ENCODE results near the gene FHOD3. TPM values are rescaled to one million over a fixed set of nuclear protein-coding genes. Genes with fewer than 3 reads are reported as not detected.

The FHOD3 gene
- total and polyA plus RNA-seq, 9 of the 15 experiments (the other 6 are each of a cell fraction or from before 2014, with no cell fraction given), result 0.11 TPM; not detected in 8

GRCh38 chr18:36762074-36762473 is 464.6 kb downstream of the FHOD3 start:
- POLR2A ChIA-PET, result no interaction called here
- Histone ChIP-seq H4K20me1 (replicated peaks; ENCODE audit: control insufficient read depth, insufficient read depth, low read length) (no peaks in the 10 kb centered on the region), H3K27ac (ENCODE audit: extremely low read depth, low read depth, low read length) (no peak overlapping the region), H3K27me3 (ENCODE audit: control insufficient read depth in 2 of 2, insufficient read depth in 2 of 2, low read length in 2 of 2) (peaks cover 29 to 30% of the 10 kb centered on the region in 2 experiments), H3K4me3 (no peak overlapping the region), H3K79me2 (ENCODE audit: control insufficient read depth, insufficient read depth, low read length) (no peaks in the 10 kb centered on the region), H3K4me1 (replicated peaks in 1 of 2; ENCODE audit: control insufficient read depth in 2 of 2, insufficient read depth in 2 of 2, low read length in 2 of 2) (peaks cover 0 to 4% of the 10 kb centered on the region in 2 experiments; a peak in 1 of 5 replicates), H3K9ac (ENCODE audit: insufficient read depth in 1 of 2, low read depth in 2 of 2, low read length in 2 of 2) (no peak overlapping the region), H3K9me1 (ENCODE audit: control insufficient read depth, insufficient read depth, low read length) (no peaks in the 10 kb centered on the region), H3K36me3 (ENCODE audit: control insufficient read depth, insufficient read depth, low read length) (no peaks in the 10 kb centered on the region), H3K9me3 (replicated peaks; ENCODE audit: control insufficient read depth, insufficient read depth, low read depth, low read length) (no peaks in the 10 kb centered on the region), H3K4me2 (ENCODE audit: insufficient read depth, low read length) (no peak overlapping the region), H2AFZ (ENCODE audit: low read depth, low read length) (no peak overlapping the region)
- intact Hi-C loops (cut with micrococcal nuclease) (no loop called here), in situ Hi-C loops (cut with MboI) (no loop called here)
- FAIRE-seq (no peak), ATAC-seq (no peak), DNase-seq (ENCODE audit: extremely low read depth in 1 of 4, low spot score in 3 of 4) (no peak)
- WGBS (ENCODE audit: insufficient coverage, low coverage, missing lambda C conversion rate), result 0% methylated on average over 2 of the region's 2 CpGs
- CTCF ChIA-PET (ENCODE audit: low intra/inter-chr PET ratio), result no interaction called here
- no TSS peak for BruUV-seq (replicated peaks)
- no peak for TF ChIP-seq ZNF263 (CRISPR knock-in tag; IDR thresholded peaks at IDR 0.05; ENCODE audit: borderline replicate concordance)
- no peak for TF ChIP-seq SMC3 (conservative IDR thresholded peaks at IDR 0.05; ENCODE audit: insufficient read depth, low read depth, low read length)
- no peak for TF ChIP-seq ZNF134 (CRISPR knock-in tag; conservative IDR thresholded peaks at IDR 0.05)
- no peak for TF ChIP-seq ZMIZ1 (IDR thresholded peaks at IDR 0.05; ENCODE audit: low read depth in 2 of 2, low read length in 2 of 2)
- no peak for TF ChIP-seq TCF7 (IDR thresholded peaks at IDR 0.05; ENCODE audit: borderline replicate concordance)
- TF ChIP-seq SMAD3 (CRISPR knock-in tag; conservative IDR thresholded peaks at IDR 0.05), result no peak
- TF ChIP-seq ZNF518B (CRISPR knock-in tag; IDR thresholded peaks at IDR 0.05), result no peak
- no peak for TF ChIP-seq GATAD2B (IDR thresholded peaks at IDR 0.05; ENCODE audit: borderline replicate concordance)
- TF ChIP-seq NR2F6 (CRISPR knock-in tag; IDR thresholded peaks at IDR 0.05), result no peak
- TF ChIP-seq ZKSCAN3 (CRISPR knock-in tag; IDR thresholded peaks at IDR 0.05), result no peak
- no peak for TF ChIP-seq NFATC3 (IDR thresholded peaks at IDR 0.05)

Measured in K562 (cell line).